Renal cortical epithelial cell (primary cell): ENCODE measurements around the gene MCM5. TPM values are rescaled to one million over a fixed set of nuclear protein-coding genes. Genes with fewer than 3 reads are reported as not detected.
"Not testable (repeated sequence)": the region's sequence is repeated elsewhere in the genome, so short reads cannot be mapped to it uniquely, and the experiment has no call there.

Experiments used
- DNase-seq: peaks from one replicate; pipeline ENCODE4 v3.0.0-alpha.2; 2011; ENCODE audit warnings: low read depth
- total RNA-seq: library from RNA; depleted of rRNA; stranded (reverse); fragments of >200 nt; gene quantifications from 2 replicates; pipeline ENCODE4 v1.2.3, GENCODE V29; 2014

MCM5 gene
- total RNA-seq, 1 donor from 2014 or later: 11.4 TPM

DNA sequence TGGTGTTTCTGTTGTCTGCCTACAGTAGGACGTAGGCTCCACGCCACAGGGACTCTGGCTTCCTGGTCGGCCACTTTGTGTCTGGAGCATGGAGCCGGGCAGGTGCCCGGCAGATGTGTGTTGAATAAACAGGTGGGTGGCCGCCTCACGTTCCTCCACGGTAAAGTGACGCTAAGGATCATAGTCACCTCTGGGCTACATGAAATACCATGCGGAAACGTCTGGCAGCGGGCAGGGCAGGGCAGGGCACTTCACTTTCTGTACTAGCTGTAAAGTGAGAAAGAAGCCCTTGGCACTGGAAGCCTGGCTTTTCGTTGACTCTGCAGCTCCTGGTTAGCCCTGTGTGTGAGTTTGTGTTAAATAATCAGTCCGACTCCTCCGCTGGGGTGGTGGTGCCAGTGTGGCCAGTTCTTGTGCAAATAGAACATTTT is 52.4 kb downstream of the MCM5 start:
- no peak for DNase-seq

DNA sequence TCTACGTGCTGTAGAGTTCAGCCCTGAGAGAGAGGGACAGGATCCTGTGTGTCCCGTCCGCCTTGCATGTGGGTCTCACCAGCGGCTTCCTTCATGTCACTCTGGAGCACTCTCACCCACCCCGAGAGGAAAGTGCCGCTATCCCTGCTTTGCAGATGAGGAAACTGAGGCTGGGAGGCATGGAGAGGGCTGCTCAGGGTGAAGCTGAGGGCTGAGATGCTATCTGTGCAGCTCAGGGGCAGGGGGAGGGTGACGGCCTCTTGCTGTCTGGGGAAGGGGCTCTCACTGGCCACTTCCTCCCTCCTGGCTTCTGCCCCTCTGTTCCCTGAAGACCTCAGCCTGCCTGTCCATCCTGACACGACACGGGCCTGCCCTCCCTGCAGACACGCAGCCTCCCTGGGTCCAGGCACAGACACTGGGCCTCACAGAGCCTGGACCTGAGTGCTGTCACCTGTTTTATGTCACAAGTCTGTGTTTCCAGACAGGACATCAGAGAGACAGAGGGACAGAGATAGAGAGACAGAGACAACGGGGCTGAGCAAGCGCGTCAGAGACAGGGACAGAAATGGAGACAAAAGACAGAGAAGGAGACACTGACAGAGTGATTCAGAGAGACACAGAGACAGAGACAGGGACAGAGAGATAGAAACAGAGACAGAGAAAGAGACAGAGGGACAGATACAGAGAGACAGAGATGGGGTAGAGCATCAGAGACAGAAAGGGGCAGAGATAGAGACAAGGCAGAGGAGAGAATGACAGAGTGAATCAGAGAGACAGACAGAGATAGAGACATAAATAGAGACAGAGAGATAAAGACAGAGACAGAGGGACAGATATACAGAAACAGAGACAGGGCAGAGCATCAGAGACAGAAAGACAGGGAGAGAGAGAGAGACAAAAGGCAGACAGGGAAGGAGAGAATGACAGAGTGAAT is 53.1 kb downstream of the MCM5 start:
- no peak for DNase-seq

DNA sequence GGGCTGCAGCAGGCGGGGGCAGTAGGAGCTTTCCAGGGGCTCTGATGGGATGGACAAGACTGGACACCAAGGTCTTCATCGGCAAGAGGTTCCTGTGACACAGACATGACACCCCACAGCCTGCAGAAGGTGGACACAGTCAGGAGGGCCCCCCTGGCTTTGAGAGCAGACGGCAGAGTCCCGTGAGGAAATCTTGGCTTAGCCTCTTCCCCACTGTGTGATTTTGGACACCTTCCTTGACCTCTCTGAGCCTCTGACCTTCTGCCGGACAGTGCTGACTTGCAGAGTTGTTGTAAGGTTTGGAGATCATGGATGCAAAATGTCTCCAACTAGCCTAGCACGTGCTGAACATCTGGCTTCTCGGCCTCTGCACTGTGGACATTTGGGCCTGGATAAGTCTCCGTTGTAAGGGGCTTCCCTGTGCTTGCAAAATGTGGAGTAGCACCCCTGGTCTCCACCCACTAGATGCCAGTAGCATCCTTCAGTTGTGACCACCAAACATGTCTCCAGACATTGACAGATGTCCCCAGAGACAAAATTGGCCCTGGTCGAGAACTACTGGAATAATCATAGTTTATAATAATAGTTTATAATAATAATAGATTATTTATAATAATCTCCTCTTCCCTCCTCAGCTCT is 54.6 kb downstream of the MCM5 start:
- DNase-seq: no peak

DNA sequence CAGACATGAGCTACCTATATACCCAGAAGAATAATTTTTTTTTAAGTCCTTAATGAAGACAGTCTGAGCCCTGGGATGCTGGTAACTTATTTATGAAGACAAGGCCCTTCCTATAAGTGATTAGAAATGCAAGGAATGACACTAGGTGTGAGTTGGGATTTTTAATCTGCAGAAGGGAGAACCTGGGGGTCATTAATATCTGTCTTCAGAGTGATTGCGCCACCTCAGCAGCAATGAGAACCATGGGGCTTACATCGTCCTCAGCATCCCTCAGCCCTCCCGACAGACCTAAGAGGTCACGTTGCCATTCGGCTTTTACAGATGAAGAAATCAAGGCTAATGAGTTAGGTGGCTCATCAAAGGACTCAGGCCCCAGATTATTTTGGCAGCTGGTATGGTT is 55.6 kb downstream of the MCM5 start:
- DNase-seq: no peak

DNA sequence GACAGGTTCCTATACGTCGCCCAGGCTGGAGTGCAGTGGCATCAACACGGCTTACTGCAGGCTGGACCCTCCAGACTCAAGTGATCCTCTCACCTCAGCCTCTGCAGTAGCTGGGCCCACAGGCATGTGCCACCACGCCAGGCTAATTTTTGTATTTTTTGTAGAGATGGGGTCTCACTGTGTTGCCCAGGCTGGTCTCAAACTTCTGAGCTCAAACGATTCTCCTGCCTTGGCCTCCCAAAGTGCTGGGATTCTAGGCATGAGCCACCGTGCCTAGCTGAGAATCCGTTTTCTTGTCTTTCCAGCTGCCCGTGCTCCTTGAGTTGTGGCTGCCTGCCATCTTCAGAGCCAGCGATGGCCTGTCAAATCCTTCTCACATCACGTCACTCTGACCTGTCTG is 56.8 kb downstream of the MCM5 start:
- DNase-seq: no peak

DNA sequence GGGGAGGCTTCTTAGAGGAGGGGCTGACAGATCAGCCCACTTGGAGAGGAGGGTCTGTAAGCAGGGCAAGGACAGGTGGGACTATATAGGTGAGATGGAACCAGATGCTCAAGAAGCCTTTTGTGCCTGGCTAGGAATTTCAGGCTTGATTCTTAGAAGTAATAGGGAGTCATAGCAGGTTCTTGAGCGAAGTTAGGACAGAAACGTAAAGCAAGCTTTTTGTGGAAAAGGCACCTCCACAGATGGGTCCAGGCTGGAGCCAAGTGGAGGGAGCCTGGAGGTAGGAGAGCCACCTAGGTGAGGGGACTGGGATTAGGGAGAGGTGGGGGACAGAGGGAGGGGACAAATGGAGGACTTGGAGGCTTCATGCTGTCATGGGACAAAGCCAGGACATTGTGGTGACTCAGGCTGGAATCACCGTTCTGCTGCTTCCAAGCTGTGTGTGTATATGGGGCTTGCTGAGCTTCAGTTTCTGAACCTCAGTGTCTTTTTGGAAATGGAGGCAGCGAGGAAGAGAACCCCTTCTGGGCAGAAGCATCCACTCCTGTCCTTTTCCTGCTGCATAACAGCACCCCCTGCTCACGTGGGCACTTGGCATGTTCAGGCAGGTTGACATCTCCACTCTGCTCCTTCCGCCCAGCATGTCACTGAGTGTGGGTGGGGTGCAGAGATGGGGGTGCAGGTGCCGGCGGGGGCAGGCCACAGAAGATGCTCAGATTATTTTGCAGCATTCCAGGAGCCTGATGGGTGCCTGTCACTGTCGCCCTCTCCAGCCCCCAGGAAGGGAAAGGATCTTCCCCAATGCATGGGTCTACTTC is 58.0 kb downstream of the MCM5 start:
- DNase-seq: no peak

DNA sequence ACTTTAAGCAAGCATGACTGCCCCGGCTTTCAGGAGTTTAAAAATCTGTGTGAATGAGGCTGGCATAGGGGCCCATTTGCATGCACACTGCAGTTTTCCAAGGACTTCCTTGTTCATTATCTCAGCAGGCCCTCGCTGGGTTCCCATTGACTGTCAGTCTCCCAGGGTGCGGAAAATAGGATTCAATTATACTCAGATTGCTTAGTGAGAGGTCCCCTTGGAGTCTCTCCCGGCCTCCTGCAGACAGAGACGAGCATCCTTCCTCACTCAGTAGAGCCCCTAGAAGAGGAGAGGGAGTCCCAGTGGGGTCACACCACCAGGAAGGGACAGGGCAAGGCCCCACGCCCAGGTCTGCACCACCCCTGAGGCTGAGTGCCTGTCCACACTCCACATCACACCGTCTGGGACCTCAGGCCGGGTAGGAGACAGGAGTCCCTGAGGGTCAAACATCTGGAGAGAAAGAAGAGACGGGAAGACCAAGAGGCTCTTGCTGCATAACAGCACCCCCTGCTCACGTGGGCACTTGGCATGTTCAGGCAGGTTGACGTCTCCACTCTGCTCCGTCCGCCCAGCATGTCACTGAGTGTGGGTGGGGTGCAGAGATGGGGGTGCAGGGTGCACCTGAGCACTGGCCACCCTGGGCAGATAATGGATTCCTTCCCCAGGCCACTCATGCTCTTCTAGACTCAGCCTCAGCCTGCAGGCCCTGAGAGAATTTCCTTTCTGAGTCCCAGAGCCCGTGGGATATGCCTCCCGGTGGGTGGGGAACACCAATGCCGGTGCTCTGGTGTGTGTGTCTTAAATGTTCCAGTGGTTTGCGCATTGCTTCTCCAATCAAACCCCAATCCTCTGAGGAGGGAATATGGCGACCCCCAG is 58.8 kb downstream of the MCM5 start:
- no peak for DNase-seq

DNA sequence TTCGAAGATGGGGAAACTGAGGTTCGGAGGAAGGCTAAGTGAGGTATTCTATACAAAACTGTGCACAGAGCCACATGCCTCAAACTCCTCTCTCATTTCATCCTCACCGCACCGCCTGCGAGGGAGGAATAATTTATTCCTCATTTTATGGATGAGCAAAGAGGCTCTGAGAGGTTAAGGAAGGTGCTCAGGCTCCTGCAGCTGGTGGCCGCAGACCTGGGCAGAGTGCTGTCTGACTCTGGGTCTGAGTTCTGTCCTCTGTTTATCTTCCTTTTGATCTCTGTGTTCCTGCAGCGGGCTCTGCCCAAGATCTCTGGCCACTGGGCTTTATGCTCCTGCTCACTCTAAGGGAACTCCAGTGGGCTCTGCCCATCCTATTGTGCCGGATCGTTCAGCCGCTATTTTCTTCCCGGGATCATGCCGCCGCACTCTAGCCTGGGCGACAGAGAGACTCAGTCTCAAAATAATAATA is 59.5 kb downstream of the MCM5 start:
- DNase-seq: no peak

DNA sequence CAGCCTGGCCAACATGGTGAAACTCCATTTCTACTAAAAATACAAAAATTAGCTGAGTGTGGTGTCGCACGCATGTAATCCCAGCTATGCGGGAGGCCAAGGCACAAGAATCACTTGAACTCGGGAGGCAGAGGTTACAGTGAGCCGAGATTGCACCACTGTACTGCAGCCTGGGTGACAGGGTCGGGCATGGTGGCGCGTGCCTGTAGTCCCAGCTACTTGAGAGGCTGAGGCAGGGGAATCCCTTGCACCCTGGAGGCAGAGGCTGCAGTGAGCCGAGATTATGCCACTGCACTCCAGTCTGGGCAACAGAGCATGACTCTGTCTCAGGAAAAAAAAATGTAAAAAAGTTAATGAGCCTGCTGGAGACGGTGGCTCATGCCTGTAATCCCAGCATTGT is 60.0 kb downstream of the MCM5 start:
- not testable (repeated sequence) for DNase-seq

DNA sequence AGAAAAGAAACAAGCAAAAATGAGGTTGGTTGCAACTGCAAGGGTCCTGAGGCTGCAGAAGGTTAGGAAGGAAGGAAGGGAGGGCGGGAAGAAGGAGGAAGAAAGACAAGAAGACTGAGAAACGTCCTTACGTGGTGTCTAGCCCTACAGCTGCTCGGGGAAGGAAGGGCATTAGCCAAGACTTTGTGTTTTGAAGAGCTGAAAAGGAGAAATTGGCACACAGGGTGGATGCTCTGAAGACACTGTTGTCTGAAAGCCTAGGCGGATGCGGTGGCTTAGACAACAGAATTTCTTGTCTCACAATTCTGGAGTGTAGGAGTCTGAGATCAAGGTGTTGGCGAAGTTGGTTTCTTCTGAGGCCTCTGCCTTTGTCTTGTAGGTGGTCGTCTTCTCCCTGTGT is 60.7 kb downstream of the MCM5 start:
- DNase-seq: no peak

DNA sequence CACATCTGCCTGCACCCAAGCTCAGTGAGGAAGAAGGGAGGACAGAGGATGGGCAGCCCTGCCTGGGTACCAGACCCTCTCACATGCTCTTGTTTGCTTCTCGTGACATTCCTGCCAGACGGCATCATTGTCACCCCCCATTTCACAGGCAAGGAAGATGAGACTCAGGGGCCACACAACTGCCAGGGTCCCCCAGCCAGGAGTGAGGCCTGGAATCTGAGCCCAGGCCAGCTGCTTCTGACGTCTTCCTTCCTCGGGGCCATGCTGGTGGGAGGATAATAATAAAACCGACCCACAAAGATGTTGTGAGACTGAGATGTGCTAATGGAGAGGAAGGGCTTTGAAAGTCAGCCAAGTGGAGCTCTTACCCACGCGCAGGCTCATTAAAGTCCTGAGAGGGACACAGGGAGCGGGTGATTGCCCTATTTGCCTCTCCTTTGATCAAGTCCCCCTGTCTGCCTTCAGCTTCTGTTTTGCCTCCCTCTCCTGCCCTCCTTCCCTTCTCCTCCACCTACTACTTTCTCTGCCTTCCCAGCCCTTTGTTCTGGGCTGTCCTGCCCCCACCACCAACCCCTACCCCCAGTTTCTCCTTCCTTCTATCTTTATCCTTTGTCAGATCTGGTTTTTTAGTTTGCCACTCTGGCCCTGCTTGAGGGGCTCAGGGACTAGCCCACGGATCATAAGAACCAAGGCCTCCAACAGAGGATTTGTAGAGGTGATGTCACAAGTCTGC is 62.7 kb downstream of the MCM5 start:
- DNase-seq: no peak

DNA sequence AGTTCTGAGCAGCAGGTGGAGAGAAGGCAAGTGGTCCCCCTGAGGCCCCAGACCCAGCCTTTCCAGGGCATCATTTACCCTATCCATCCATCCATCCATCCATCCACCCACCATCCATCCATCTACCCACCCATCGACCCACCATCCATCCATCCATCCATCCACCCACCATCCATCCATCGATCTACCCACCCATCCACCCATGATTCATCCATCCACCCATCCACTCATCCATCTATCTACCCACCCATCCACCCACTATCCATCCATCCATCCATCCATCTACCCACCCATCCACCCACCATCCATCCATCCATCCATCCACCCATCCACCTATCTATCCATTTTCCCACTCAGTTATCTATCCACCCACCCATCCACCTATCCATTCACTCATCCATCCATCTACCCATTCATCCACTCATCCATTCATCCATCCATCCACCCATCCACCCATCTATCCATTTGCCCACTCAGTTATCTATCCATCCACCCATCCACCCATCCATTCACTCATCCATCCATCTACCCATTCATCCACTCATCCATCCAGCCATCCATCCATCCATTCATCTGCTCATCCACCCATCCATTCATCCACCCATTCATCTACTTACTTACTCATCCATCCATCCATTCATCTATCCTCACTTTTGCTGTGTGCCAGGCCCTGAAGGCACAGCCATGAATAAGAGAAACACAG is 63.4 kb downstream of the MCM5 start:
- no peak for DNase-seq

DNA sequence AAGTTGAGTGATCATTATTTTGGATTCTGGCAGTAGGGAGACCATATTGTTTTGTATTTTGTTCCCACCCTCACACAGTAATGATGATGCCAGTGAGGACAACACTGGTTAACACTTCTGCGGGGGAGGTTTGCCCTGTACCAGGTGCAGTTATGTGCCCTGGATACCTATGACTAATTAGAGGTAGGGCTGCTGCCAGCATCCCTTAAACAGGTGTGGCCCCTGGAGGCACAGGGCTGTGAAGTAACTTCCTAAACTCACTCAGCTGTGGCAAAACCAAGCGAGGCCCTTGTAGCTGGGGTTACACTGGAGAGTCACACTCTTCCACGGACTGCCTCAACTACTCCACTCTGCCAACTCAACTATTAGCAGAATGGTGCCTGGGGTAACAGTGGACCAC is 64.5 kb downstream of the MCM5 start:
- DNase-seq: peak; percentile 34

DNA sequence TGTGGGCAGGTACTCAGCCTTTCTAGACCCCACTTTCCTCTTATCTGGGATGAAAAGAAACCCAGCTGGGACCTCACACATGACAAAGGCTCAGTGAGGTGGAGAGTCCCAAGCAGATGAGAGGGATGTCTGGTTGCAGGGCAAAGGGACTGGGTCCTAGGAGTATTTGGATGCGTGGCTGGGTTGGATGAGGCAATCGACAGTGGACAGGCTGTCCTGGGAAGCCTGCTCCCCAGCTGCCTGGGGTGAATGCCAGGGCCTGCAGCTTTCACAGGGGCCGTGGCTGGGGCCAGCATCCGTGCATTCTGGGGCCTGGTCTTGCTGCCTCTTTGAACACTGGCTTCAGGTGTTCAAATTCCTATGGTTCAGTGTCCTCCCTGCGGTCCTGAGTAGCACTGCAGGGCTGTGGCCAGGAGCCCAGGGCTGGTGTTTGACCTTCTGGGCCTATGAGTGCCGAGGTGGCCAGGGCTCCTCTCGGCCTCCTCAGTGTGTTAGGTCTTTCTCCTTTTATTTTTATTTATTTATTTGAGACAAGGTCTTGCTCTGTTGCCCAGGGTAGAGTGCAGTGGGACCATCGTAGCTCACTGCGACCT is 65.3 kb downstream of the MCM5 start:
- DNase-seq: no peak

DNA sequence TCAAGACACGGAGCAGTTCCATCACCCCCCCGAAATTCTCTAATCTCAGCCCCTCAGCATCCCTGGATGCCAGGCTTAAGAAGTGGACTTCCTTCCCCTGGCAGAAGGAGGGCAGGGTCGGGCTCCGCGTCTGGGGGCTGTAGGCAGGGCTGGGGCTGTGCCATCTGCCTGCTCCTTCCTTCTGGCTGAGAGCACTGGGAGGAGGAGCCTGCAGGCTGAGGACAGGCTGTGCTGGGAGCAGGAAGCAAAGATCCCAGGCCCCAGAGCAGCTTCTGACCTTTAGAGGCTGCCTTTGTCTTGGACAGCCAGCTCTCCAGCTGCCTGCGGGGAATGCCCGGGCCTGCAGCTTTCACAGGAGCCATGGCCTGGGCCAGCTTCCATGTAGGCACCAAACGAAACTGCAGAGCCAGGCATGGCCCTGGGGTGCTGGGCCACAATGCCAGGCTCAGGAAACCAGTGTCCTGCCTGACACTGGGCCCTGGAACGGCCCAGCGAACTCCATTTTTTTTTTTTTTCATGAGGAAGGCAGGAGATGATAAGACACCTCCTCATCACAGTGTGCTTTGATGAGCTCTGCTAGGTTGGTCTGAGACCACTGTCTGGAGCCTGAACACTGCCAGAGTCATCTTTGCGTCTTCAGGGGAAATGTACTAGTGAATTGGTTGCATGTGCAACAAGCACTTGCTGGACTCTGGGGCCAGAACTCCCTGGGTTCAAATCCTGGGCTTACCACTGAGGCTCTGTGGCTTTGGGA is 67.9 kb downstream of the MCM5 start:
- peak; percentile 28 for DNase-seq

DNA sequence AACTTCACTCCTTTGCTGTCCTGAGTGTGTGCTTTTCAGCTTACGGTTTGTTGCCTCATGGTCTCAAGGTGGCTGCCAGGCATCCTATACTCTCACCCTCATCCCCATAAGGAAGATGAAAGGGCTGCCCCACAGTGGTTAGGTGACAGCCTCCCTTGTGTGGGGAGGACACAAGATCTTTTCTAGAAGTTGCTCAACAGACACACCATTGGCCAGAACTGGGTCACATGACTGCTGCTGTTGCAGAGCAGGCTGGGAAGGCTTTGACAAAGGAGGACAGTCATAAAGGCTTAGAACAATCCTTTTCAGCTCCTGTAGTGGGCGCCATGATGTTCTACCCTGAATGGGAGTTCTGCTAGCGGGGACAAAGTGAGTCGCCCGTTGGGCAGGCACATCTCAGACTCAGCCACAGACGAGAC is 71.0 kb downstream of the MCM5 start:
- DNase-seq: no peak

DNA sequence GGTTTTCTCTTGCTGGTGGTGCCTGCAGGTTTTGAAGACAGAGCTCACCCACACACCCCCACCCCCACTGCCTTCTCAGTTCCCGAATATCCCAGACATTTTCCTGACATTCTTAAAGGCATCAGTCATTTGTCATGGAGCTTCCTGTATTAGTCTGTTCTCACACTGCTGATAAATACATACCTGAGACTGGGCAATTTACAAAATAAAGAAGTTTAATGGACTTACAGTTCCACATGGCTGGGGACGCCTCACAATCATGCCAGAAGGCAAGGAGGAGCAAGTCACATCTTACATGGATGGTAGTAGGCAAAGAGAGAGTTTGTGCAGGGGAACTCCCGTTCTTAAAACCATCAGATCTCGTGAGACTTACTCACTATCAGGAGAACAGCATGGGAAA is 71.6 kb downstream of the MCM5 start:
- DNase-seq: peak; percentile 45

DNA sequence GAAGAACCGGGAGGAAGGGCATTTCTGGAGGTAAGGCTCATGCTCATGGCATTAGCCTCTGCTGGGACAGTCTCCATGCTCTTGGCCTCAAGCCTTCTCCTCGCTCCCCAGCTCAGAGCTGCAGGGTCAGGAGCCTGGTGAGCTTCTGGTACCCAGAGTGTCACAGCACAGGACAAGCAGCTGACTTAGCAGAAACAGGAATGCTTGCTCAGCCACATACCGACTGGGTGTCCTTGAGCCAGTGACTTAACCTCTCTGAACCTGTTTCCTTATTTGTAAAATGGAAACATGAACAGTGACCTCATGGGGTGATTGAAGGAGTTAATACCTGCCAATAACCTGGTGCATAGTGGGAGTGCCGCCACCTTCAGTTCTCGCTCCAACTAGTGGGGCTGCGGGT is 72.5 kb downstream of the MCM5 start:
- DNase-seq: no peak

DNA sequence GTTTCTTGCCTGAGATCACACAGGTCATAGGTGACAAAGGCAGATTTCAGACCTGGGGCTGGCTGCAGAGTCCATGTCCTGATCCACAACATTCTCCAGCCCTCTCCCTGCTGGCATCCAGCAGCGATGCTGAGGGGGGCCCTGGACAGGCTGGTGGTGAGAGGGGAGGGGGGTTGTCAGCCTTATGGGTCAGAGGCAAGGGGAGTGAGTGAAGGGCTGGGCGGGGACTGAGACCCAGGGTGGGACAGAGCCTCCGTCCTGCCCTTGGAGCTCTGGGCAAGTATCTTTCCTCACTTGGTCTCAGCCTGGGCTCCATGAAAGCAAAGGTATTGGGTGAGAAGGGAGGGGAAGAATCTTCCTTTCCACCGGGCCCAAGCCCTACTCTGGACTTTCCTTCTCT is 74.0 kb downstream of the MCM5 start:
- DNase-seq: no peak
